ENCODE measurements around the gene ATG5. TPM values are rescaled to one million over a fixed set of nuclear protein-coding genes. Genes with fewer than 3 reads are reported as not detected.

The ATG5 gene
- total RNA-seq, 1 experiment from 2014 or later = 51.9 TPM

DNA sequence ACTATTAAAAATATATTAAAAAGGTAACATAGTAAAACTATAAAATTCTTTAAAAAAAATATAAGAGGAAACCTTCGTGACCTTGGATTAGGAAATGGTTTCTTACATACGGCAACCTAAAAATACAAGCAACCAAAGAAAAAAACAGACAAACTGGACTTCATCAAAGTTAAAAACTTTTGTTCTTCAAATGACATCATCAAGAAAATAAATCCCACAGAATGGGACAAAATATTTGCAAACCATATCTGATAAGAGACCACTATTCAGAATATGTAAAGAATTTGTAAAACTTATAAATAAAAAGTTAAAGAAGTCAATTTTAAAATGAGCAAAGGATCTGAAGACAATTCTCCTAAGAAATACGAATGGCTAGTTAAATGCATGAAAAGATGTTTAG lies 110.0 kb downstream of the ATG5 start:
- H3K4me3 ChIP-seq = no peak overlapping the region
- no peaks in the 10 kb centered on the region for H3K9me3 ChIP-seq
- no peaks in the 10 kb centered on the region for H3K36me3 ChIP-seq
- no peak for DNase-seq
- H3K27me3 ChIP-seq = no peaks in the 10 kb centered on the region

DNA sequence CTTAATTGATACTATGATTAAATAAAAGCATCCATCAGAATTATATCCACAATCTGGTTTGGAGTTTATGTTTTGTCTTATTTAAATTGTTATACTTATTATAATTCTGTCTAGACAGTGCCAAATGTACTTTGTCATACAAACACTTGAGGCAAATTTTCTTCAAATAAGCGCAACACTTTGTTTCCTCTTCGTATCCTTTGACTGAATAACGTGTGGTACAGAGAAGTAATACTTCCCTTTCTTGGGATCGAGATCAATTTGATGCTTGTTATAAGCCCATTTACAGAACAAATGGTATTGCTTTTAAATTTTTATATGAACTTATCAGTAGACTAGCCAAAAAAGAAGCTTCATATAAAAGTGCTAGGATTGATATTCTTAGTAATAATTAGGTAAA lies 111.0 kb downstream of the ATG5 start:
- no peak for DNase-seq
- H3K4me3 ChIP-seq = no peak overlapping the region
- H3K36me3 ChIP-seq = peaks cover 3% of the 10 kb centered on the region; the same call in 1 of the 2 replicates
- H3K27me3 ChIP-seq = no peaks in the 10 kb centered on the region
- H3K9me3 ChIP-seq = no peaks in the 10 kb centered on the region

GRCh38 chr6:106213660-106214289 lies 111.8 kb downstream of the ATG5 start:
- no peaks in the 10 kb centered on the region for H3K27me3 ChIP-seq
- peaks cover 8% of the 10 kb centered on the region; the same call in 1 of the 2 replicates for H3K36me3 ChIP-seq
- H3K4me3 ChIP-seq = no peak overlapping the region
- H3K9me3 ChIP-seq = peaks cover 4% of the 10 kb centered on the region; the same call in 1 of the 2 replicates
- DNase-seq = no peak

- DNase-seq = no peak
- H3K27me3 ChIP-seq = no peaks in the 10 kb centered on the region
- peaks cover 8% of the 10 kb centered on the region; the same call in 1 of the 2 replicates for H3K36me3 ChIP-seq
- peaks cover 4% of the 10 kb centered on the region; the same call in 1 of the 2 replicates for H3K9me3 ChIP-seq
- no peak overlapping the region for H3K4me3 ChIP-seq
These were observed 113.0 kb downstream of the ATG5 start for GRCh38 chr6:106212576-106212975.

- Histone ChIP-seq H3K36me3 (peaks cover 8% of the 10 kb centered on the region), H3K9me3 (peaks cover 4% of the 10 kb centered on the region; the same call in 1 of the 2 replicates), H3K27me3 (no peaks in the 10 kb centered on the region), H3K4me3 (no peak overlapping the region)
- no peak for DNase-seq
These were observed 118.7 kb downstream of the ATG5 start for GRCh38 chr6:106206905-106207304.

- H3K36me3 ChIP-seq = peaks cover 16% of the 10 kb centered on the region
These were observed 120.6 kb downstream of the ATG5 start for GRCh38 chr6:106204961-106205360.

DNA sequence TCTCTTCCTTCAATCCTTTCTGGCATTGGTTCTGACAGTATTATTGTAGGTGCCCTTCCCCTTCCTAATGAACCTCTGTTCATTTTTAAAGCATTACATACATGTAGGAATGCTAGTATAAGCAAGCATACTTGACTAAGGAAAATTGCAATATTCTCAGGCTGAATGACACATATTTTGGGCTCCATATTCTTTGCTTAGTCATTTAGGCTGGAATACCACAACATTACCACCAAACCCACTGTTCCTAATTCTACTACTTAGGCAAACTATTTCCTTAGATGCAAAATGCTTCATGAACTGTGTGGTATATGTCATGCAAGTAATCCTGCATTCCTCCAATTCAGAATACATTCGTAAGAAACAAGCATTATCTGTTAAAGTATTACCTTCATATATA lies 125.6 kb downstream of the ATG5 start:
- Histone ChIP-seq H3K9me3 (no peaks in the 10 kb centered on the region), H3K4me3 (no peak overlapping the region), H3K36me3 (peaks cover 10% of the 10 kb centered on the region), H3K27me3 (no peaks in the 10 kb centered on the region)
- no peak for DNase-seq

More at GRCh38 chr6:106204961-106205360, 120.6 kb downstream of the ATG5 start:
- Histone ChIP-seq H3K4me3 (no peak overlapping the region), H3K9me3 (peaks cover 4% of the 10 kb centered on the region; the same call in 1 of the 2 replicates), H3K27me3 (no peaks in the 10 kb centered on the region)
- DNase-seq = no peak

- Histone ChIP-seq H3K4me3 (no peak overlapping the region), H3K9me3 (no peaks in the 10 kb centered on the region), H3K27me3 (no peaks in the 10 kb centered on the region), H3K36me3 (peaks cover 15% of the 10 kb centered on the region)
- DNase-seq = no peak
These were observed 126.2 kb downstream of the ATG5 start for GRCh38 chr6:106199331-106199730.

- no peak for DNase-seq
- Histone ChIP-seq H3K36me3 (peaks cover 15% of the 10 kb centered on the region), H3K4me3 (no peak overlapping the region), H3K9me3 (no peaks in the 10 kb centered on the region), H3K27me3 (no peaks in the 10 kb centered on the region)
These were observed 128.1 kb downstream of the ATG5 start for GRCh38 chr6:106197441-106197840.

GRCh38 chr6:106194949-106195921 lies 130.3 kb downstream of the ATG5 start:
- DNase-seq = no peak
- H3K27me3 ChIP-seq = no peaks in the 10 kb centered on the region
- H3K9me3 ChIP-seq = no peaks in the 10 kb centered on the region
- peaks cover 7% of the 10 kb centered on the region for H3K36me3 ChIP-seq
- no peak overlapping the region for H3K4me3 ChIP-seq

GRCh38 chr6:106192824-106193223 lies 132.7 kb downstream of the ATG5 start:
- Histone ChIP-seq H3K9me3 (no peaks in the 10 kb centered on the region), H3K27me3 (no peaks in the 10 kb centered on the region), H3K36me3 (peaks cover 7% of the 10 kb centered on the region), H3K4me3 (no peak overlapping the region)
- no peak for DNase-seq

GRCh38 chr6:106188104-106188794 lies 137.3 kb downstream of the ATG5 start:
- DNase-seq = no peak
- Histone ChIP-seq H3K4me3 (no peak overlapping the region), H3K9me3 (no peaks in the 10 kb centered on the region), H3K36me3 (peaks cover 4% of the 10 kb centered on the region), H3K27me3 (no peaks in the 10 kb centered on the region)

DNA sequence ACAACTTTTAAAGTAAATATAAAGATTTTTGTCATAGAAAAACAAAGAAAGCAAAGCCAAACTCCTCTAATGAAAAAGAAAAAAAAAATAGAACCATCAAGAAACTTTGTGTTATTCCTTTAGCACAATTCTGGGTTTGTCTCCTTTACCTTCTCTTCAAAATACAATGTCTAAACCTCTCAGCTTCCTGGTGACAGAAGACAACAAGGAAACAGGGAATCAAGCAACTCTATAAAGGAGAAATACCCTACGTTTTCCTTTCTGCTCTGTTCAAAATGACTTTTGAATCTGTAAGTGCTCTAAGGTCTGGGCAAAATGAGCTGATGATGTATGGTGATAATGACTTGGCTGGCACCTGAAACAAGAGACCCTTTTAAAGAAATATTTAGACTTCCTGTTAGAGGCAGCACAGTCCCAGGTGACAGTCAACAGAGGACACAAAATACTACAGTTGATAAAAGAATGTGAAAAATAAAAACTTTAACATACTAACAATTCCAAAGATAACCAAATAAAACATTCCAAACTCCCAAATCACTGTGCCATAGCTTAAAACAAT lies 138.1 kb downstream of the ATG5 start:
- Histone ChIP-seq H3K9me3 (no peaks in the 10 kb centered on the region), H3K4me3 (no peak overlapping the region), H3K27me3 (no peaks in the 10 kb centered on the region), H3K36me3 (peaks cover 4% of the 10 kb centered on the region)
- DNase-seq = no peak

GRCh38 chr6:106186714-106187113 lies 138.8 kb downstream of the ATG5 start:
- DNase-seq = no peak
- Histone ChIP-seq H3K27me3 (no peaks in the 10 kb centered on the region), H3K4me3 (no peak overlapping the region), H3K36me3 (peaks cover 4% of the 10 kb centered on the region), H3K9me3 (no peaks in the 10 kb centered on the region)

- Histone ChIP-seq H3K27me3 (no peaks in the 10 kb centered on the region), H3K4me3 (no peak overlapping the region), H3K36me3 (peaks cover 4% of the 10 kb centered on the region), H3K9me3 (no peaks in the 10 kb centered on the region)
- no peak for DNase-seq
These were observed 139.4 kb downstream of the ATG5 start for GRCh38 chr6:106186172-106186571.

DNA sequence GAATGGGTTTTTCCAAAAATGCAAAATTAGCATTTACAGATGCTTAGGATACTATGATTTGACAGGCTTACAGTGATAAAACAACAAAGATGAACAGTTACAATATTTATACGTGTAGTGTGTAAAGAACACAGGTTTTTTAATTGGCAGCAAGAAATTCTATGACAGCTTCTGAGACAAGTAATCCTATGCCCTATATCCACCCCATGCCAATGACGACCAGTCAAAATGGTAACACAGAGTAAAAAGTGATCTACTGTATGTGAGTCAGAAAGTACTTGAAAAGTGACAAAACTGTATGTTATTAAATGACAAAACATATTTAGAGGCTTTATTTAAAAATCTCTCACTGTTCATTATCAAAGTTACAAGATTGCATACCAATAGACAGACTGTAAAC lies 139.9 kb downstream of the ATG5 start:
- no peak for DNase-seq
- H3K9me3 ChIP-seq = no peaks in the 10 kb centered on the region
- no peak overlapping the region for H3K4me3 ChIP-seq
- peaks cover 4% of the 10 kb centered on the region for H3K36me3 ChIP-seq
- H3K27me3 ChIP-seq = no peaks in the 10 kb centered on the region

DNA sequence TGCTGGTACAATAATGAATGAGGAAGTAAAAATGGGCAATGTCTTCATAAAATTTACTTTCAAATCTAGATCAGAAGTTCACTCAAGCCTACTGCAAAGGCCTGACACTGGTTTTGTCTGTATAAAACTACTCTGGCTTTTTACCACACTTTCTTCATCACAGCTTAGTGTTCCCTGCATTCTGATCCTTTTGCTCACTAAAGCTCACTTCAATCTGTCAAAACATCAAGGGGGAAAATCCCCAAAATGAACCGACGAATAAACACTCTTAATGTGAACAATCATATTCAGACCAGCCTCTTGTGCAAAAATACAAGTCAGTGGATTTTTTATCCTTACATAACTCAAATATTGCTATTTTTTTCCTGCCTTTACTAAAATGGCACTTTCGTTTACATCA lies 140.9 kb downstream of the ATG5 start:
- no peak for DNase-seq
- H3K4me3 ChIP-seq = no peak overlapping the region
- H3K27me3 ChIP-seq = no peaks in the 10 kb centered on the region
- no peaks in the 10 kb centered on the region for H3K9me3 ChIP-seq
- peaks cover 4% of the 10 kb centered on the region for H3K36me3 ChIP-seq
